ENCODE results near the gene RGS3.

Gene RGS3

DNA sequence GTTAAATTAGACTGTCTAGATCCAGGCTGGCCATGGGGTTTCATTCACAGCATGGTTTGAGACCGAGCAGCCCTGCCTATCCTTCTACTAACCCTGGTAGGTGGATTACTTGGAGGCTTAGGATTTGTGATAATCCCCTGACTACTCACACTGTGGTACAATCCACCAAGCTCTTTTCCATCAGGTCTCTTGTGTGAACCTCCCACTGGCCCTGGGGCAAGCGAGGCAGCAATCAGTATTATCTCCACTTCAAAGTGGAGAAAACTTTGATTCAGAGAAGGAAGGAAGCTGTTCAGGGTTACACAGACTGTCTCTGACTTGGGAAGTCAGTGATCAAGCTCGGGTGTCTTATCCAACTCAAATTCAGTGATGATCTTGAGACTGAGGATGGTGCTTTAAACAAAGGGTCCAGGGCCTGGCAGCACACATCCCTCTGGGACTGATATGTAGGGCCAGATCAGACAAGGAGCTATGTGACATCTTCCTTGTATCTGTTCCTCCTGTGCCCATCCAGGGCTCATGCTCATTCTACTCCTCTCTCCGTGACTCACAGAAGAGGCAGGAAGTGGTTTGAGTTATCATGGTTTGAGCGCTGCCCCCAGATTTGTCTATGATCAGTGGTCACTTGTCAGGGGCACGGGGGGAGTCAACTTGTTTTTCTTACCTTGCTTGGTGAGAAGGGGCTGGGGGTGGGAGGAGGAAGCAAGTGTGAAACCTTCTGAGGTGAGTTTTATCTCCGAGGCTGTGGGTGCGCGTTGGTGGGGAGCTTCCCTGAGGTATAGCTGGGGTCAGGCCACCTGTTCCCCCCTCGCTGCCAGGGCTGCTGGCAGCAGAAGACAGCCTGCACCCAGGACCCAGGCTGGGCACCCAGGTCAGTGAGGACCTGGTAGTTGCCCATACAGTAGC lies 48.6 kb downstream of the RGS3 start:
- DNase-seq (ENCODE audit: low spot score), result no peak

DNA sequence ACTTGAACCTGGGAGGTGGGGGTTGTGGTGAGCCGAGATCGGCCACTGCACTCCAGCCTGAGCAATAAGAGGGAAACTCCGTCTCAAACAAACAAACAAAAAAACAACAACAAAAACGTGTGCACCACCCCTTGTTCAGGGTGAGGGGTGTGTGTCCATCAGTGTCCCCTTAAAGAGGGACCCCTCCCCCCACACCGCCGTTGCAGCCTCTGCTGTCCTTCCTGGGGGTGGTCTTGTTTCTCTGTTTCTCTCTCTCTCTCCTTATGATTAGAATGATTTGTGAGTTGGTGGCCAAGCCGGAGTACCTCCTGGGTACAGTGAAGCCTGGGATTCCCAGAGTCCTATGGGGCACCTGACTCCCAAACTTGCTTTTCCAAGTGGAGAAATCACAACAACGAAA lies 49.6 kb downstream of the RGS3 start:
- no peak for DNase-seq (ENCODE audit: low spot score)

DNA sequence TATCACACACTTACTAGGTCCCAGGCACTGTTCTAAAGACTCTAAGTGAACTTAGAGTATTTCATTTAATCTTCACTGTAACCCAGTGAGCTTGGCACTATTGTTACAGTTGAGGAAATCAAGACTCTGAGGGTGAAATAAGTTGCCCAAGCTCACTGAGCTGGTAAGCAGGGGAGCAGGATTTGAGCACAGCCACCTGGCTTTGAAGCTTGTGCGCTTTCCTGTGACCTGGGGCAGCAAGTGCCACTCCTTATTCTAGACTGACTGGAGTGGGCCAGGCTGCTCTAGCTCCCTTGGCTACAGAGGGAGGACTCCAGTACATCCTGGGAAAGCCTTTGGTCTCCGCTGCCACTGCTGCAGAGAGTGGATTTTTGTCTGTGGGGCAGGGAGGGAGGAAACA lies 50.0 kb downstream of the RGS3 start:
- no peak for DNase-seq (ENCODE audit: low spot score)

DNA sequence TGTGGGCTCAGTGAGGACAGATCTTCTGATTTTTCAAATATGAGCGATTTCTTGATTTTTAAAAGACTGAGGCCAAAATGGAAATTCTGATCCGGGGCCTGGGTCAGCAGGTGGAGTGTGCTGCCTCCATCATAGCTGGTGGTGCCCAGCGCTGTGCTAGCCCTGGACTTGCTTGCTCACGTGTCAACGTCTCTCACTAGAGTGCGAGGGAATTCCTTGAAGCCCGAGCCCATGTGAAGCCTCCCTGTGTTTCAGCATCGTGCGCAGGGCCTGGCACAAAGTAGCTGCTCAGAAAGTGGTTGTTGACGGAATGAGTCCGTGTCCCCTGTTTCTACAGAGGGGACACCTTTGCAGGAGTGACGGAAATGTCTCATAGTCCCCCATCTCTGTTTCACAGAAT lies 50.5 kb downstream of the RGS3 start:
- no peak for DNase-seq (ENCODE audit: low spot score)

DNA sequence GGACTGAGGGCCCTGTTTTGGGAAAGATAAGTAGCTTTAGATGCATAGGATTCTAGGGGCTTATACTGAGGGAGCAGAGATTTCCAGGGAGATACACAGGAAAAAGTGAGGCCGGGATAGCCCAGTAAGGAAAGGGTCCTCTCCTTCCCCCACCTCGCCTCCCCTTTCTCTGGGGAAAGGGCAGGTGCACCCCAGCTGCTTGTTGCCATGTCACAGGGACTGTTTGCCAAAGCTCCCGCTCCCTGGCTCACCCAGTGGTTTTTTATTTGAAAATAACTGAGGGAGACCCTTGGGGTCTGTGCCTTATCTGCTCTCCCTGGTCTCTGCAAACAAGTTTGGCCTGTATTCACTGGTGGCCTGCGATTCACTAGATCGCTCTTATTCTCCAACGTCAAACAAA lies 51.2 kb downstream of the RGS3 start:
- DNase-seq (ENCODE audit: low spot score), result no peak

DNA sequence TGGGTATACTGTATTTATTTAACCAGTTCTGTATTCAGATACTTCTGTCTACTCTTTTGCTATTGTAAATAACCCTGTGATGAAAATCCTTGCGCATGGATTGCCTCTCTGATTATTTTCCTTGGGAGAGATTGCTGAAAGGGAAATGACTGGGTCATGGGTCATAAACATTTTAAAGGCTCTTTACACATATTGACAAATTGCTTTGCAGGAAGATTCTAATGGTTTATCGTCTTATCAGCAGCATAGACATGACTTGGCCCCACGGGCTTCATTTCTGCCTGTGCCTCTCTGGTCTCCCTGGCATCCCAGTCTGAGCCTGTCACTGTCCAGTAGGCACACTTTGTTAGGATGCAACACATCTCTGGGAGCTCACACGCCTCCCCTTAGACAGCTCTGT lies 52.3 kb downstream of the RGS3 start:
- DNase-seq (ENCODE audit: low spot score), result no peak

DNA sequence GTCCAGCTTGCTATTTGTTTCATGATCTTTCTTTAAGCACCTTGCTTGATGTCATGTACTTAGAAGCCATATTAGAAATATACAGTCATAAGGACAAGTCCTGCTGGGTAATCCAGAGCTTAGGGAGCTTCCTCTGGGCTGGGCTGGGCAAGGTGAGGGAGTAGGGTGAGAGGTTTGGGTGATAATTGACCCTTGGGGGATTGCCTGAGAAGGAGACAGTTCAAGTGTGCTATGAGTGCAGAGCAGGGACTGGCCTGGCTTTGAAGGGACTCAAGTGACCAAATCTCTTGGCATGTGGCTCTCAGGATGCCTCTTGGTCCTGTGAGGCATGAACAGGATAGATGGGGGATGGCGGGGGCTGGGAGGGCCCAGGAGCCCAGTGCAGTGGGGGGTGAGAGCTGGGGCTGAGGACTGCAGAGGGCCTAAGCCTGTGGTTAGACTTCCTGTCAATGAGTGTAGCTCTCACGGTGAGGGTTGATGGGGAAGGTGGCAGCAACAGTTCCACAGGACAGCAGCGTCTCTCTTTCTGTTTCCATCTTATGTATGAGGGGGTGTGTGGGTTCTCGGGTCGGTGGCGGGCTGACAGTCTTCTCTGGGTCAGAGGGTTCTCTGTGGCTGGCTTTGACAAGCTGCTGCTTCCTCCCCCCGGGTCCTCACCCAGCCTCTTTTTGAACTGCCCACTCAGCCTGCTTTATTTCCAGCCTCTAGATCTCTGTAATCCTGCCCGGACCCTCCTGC lies 53.5 kb downstream of the RGS3 start:
- no peak for DNase-seq (ENCODE audit: low spot score)

DNA sequence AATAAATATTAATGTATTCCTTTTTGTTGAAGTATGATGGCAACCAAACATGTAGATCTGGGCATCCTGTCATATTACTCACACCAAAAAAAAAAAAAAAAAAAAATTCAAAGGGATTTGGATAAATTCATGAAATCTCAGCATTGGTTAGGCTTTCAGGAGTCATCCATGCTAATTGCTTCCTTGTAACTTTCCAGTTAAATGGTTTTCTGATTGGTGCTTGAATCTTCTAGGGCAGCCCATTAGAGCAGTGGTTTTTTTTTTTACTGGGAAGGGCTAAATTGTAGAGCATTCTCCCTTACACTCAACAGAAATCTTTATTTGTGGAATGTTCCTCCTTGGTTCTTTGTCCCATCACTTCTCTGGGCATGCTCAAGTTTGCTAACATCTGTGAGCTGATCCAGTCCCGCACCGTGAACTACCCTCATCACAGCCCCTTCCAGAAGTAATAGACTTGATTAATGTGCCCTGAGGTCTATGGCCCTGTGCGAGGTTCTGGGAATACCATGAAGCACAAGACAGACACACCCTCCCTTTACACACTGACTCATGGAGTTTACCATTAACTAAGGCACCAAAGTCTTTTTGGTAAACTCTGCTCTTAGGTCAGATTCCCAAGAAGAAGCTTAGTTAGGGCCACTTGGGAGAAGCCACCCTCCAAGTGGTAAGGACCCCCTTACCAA lies 56.0 kb downstream of the RGS3 start:
- peak; percentile 33 for DNase-seq (ENCODE audit: low spot score)

DNA sequence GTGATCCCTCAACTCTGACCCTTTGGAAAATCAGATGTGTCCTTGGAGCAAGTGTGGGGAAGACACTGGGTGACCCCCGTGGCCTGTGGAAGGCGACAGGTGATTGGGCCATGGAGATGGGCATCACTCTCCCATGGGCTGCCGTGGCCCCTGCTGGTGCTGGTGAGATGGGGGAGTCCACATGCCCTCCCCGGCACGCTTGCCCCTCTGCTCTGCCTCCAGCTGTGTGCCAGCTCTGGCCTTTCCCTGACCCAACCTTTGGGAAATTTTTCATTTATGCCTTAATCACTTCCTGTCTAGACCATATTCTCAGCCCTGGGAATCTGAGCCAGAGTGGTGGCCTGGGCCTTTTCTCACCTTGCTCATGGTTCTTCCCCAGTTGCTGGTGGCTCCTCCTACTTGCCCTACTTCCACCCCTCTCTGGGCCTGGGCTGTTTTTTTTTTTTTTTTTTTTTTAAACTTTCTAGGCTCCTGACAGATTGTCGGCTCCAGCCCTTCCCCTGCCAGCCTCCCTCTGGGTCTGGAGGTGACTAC lies 56.6 kb downstream of the RGS3 start:
- no peak for DNase-seq (ENCODE audit: low spot score)

DNA sequence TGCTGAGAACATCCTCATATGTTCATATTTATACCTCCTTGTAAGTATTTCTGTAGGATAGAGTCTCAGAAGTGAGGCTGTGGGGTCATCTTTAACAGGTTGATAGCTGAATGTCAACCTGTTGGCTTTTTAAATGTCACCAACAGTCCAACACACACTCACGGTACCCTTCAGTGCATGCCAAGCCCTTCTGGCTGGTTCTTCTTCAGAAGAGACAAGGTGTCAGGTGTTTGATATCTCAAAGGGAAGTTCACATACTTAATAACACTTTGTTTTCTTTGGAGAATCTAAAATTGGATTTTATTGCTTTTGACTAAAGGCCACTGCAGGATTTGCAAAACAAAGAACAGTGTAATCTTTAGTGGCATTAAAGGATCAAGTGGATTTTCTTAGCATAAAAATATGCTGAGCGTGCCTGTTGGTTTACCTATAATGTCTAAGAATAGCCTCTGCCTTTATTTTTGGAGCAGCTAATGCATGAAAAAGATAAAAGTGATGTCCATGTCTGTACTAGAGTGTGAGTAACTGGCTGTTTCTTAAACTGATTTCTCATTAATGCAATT lies 58.2 kb downstream of the RGS3 start:
- no peak for DNase-seq (ENCODE audit: low spot score)

DNA sequence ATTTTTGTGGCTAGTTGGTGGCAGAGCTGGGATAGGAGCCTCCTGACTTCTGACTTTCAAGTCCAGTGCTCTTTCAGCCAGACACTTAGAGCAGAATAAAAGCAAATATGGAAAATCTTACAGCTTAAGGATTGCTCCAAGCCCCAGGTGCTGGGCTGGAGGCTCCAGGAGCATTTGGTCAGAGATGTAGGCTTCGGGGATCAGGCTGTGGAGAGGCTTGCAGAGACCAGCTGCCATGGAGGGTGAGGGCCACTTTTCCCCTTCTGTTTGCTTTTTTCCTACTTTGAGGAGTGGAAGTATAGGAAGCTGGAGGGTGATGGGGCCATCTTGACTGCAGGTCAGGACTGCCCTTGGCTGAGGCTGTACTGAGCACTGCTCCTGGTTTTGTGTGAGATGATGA lies 58.9 kb downstream of the RGS3 start:
- no peak for DNase-seq (ENCODE audit: low spot score)

DNA sequence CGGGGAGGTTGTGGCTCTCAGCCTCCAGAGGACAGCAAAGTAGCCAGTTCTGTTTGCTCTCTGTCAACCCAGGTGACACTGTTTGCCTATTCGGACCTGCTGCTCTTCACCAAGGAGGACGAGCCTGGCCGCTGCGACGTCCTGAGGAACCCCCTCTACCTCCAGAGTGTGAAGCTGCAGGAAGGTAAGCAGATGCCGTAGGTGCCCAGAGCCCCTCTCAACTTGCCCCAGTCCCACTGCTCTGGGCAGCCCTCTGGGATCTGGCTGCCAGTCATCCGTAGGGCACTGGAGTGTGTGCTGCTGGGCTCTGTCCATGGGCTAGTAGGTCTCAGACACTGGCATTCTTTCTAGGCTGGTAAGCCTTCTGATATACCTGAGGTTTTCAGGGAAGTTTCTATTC lies 59.3 kb downstream of the RGS3 start:
- no peak for DNase-seq (ENCODE audit: low spot score)

DNA sequence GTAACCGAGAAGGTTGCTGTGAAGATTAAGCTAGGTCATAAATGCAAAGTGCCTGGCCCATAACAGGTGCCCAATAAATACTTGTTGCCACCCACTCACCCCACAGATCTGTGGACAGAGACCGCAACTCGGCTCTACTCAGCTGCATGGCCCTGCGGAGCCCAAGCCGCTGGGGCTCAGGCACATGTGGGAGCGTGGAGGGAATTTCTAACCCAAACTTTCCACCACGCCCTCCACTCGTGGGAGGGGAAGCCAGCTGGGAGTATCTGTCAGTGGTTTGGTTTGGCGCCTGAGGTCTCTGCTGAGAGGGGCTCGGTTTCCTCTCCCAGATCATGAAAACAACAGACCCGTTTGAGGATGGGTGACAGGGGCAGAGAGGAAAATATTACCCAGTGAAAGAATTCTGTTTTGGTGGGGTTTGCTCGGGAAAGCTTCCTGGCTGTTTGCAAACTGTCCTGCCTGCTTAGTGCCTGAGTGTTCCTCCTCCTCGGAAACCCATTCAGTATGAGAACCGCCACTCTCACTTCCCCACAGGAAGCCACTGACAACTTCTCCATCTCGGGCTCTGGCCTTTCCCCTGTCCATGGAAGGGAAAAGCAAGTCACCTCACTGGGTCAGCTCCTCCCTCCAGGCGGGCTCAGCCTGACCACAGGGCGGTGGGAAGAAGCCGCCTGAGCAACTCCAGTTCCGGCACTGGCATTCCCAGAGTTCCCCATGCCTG lies 60.1 kb downstream of the RGS3 start:
- no peak for DNase-seq (ENCODE audit: low spot score)

DNA sequence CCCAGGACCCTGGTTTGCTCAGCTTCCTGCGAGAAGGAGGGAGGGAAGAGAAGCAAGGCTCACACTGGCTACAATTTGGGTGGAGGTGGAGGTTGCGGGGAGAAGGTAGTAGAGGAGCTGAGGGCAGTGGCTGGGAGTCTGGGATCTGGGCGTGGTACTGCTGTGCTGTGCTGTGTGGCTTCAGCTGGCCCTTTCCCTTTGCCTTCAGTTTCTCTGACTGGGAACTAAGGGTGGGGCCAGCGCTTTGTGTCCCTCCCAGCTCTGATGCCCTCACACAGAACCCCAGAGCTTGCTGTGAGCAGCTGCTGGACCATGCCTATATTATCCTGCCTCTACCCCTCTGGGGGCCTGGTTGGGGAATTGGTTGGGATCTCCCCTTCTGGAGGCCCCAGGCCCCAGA lies 60.9 kb downstream of the RGS3 start:
- no peak for DNase-seq (ENCODE audit: low spot score)

DNA sequence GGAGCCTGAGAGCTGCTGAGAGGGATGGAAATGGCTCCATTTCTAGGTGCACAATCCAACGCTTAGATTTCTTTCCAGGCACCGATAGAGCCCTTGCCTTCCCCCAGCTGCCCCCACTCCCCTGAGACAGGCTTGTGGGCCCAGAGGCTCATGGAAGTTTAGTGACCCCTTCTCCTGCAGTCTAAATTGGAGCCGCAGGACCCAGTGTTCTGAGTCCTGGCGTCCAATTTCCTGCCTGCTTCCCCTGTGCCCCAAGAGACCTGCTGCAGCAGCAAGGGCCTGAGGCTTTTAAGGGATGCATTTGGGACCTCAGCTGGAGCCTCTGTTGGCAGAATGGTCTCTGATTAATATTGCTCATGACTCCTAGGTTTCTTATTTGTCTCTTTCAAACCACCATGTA lies 61.7 kb downstream of the RGS3 start:
- DNase-seq (ENCODE audit: low spot score), result no peak

DNA sequence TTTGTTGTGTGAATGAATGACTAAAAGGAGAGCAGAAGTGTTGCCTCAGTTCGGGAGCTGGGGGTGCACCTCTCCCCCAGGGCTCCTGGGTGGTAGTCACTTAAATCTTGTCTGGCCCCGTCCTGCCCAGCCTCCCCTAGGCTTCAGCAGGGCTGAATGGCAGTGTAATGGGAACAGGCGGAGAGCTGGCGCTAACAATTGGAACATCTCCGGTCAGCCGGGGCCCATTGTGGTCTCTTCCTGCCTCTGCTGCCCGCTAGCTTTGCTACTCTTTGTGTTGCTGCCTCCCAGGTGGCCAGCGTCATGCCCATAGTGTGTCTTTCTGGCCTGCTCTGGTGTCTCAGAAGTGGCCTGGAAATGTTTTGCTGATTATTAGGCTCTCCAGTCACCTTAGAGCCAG lies 62.3 kb downstream of the RGS3 start:
- no peak for DNase-seq (ENCODE audit: low spot score)

DNA sequence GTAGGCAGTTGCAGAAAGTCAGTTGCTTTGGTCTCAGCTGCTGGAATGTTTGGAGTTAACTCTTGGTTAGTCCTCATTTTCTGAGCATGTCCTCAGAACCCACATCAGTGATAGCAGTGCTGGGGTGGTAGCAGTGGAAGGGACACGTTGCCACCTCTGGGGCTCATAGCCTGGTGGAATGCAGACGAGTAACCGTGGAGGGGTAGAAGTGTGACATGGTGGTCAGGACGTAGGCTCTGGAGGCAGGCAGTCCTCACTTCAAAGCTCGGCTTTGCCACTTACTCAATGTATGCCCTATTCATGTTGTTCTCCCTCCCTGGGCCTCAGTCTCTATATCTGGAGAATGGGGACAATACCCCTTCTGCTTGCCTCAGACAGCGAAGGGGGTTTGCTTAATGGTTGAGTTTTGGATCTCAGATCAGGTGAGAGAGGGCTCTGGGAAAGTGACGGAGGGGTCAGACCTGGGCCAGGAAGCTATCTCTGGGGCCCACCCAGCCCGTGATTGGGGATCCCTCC lies 62.8 kb downstream of the RGS3 start:
- DNase-seq (ENCODE audit: low spot score), result no peak

DNA sequence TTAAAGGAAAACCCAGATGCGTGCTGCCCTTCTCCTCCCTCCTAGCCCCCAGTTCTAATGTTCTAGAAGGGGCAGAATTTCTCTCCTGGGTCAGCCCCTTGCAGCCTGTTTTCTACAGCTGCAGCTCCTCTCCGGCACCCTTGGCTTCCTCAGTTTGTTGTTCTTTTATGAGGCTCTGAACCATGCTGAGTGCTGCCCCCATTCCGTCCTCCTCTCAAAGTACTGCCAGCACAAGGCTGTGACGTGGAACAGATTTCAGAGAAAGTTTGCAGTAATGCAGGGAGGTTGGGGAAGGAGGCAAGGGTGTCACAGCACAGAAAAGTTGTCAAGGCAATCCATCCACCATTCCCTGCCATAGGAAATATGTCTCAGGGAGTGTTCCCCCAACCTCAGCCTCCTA lies 63.3 kb downstream of the RGS3 start:
- DNase-seq (ENCODE audit: low spot score), result no peak

DNA sequence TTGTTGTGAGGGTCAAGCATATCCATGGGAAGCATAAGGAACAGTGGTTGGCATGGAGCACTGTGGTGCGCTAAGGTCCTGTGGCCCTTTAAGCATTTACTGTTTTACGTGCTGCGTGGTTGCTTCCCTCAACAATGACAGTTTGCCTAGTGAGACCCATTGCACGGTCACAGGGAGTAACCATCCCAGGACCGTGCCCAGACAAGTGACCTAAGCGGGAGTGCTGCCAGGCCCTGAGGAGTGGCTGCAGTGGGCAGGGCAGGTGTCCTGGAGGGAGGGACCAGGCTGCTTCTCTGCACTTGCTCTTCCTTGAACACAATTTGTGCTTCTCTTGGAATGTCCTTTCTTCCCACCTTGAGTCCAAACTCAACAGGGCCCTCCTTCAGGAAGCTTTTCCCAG lies 64.6 kb downstream of the RGS3 start:
- no peak for DNase-seq (ENCODE audit: low spot score)

DNA sequence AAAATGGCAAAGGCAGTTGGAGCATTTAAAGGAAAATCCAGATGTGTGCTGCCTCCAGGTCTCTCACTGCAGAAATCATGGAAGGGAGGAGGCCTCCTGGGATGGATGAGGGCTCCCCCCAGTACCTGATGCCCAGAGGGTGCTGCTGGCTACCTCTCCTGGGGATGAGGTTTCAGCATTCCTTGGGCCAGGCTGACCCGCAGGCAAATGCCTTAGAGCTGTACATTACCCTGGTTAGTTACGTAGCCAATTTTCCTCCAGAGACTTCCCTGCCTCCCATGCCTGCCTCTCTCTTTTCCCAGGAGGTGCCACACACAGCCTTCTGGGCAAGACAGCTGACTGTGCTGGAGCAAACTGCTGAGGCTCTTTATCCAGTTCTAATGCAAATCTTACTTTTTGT lies 65.3 kb downstream of the RGS3 start:
- no peak for DNase-seq (ENCODE audit: low spot score)

DNA sequence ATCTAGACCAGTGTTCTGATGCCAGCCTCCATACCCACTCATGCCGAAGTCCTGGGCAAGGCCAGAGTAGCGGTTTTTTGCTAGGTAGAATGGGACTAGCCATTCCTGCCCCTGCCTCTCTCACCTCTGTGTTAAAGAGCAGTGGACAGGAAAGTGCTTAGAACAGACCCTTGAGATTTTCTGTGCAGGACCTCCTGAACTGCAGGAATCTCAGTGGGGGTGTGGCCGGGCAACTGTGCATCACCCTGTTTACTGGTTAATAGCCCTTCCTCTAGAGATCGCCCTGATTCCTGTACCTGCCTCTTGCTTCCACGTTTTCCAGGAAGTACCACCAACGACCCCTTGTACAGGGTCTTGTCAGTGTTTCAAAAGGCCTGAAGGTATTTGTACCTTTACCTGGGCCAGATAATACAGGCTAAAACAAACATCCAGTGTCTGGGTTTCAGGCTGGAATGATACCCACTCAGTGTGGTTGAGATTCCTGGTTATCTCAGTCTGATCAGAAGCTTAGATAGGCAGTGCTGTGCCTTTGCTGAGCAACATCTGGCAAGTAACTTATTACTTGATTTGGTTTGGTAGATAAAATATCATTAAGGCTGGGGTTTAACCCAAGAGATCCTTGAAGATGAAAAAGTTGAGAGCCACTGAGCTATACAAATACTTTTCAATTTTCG lies 65.9 kb downstream of the RGS3 start:
- no peak for DNase-seq (ENCODE audit: low spot score)
